HepG2 (cell line): ENCODE results near the gene SRRM3. TPM values are rescaled to one million over a fixed set of nuclear protein-coding genes. Genes with fewer than 3 reads are reported as not detected.
A peak's percentile ranks its signal among the peaks of the same experiment; 100 is the strongest.

Experiments used
- ATF7-NPFF ChIP-seq: sonication (generic); formaldehyde crosslinking; IDR thresholded peaks from 2 replicates; pipeline ENCODE4 v1.8.1; 2023; ENCODE audit warnings: mild to moderate bottlenecking, low read depth, missing genetic modification reagents, moderate library complexity
- ELF1 ChIP-seq: sonication (generic); formaldehyde crosslinking; IDR thresholded peaks from 2 replicates; pipeline ENCODE4 v1.4.0; 2020; ENCODE audit warnings: missing genetic modification reagents
- EP300 ChIP-seq, 3 experiments: sonication (generic) in 1 of 3; formaldehyde crosslinking in 1 of 3; IDR thresholded peaks; 2 replicates each; pipeline versions ENCODE4 v1.5.1 to v1.6.1; 2011 to 2020; ENCODE audit warnings: low read depth in 2 of 3, low read length in 2 of 3, borderline replicate concordance in 1 of 3, improper control_type of control experiment in 1 of 3, mild to moderate bottlenecking in 1 of 3, missing genetic modification reagents in 1 of 3, moderate library complexity in 1 of 3
- HIVEP1 ChIP-seq: sonication (generic); formaldehyde crosslinking; IDR thresholded peaks from 2 replicates; pipeline ENCODE4 v1.4.0; 2020; ENCODE audit warnings: mild to moderate bottlenecking, missing genetic modification reagents
- IKZF5 ChIP-seq: IDR thresholded peaks from 2 replicates; pipeline ENCODE4 v1.6.1; 2018; ENCODE audit warnings: missing genetic modification reagents, mild to moderate bottlenecking, missing compliant biosample characterization
- MYPOP ChIP-seq: sonication (generic); formaldehyde crosslinking; IDR thresholded peaks from 2 replicates; pipeline ENCODE4 v1.8.1; 2023; ENCODE audit warnings: mild to moderate bottlenecking, moderate library complexity, missing genetic modification reagents
- NFE2 ChIP-seq: sonication (generic); formaldehyde crosslinking; IDR thresholded peaks from 2 replicates; pipeline ENCODE4 v1.4.0; 2020; ENCODE audit warnings: missing genetic modification reagents
- NONO ChIP-seq, 2 experiments: fragments of 450-650 bp in 1 of 2; sonication (generic) in 1 of 2; formaldehyde crosslinking in 1 of 2; IDR thresholded peaks in 1 of 2; conservative IDR thresholded peaks in 1 of 2; 2 replicates each; pipeline versions ENCODE4 v1.6.1 to v1.8.0; 2017 to 2022; ENCODE audit warnings: mild to moderate bottlenecking in 1 of 2, missing genetic modification reagents in 1 of 2, moderate library complexity in 1 of 2
- ZNF484 ChIP-seq: sonication (generic); formaldehyde crosslinking; IDR thresholded peaks from 2 replicates; pipeline ENCODE4 v1.5.1; 2020; ENCODE audit warnings: mild to moderate bottlenecking, low read depth, missing genetic modification reagents, borderline replicate concordance
- ZNF609 ChIP-seq: sonication (generic); formaldehyde crosslinking; IDR thresholded peaks from 2 replicates; pipeline ENCODE4 v1.4.0; 2020; ENCODE audit warnings: mild to moderate bottlenecking, missing genetic modification reagents, borderline replicate concordance
- polyA plus RNA-seq, 8 experiments: library from polyadenylated mRNA; depleted of rRNA in 3 of 8; stranded (reverse) in 7 of 8; unstranded in 1 of 8; fragments of >200 nt; fragmentation: Illumina TruSeq in 4 of 8; extraction: Trizol in 4 of 8; gene quantifications; 2 replicates each; pipeline versions ENCODE4 v1.2.1 to v1.2.3, GENCODE V29; 2011 to 2016; ENCODE audit warnings: low read depth in 4 of 8, missing spikeins in 1 of 8, mixed read lengths in 1 of 8; ENCODE audit not compliant: insufficient read depth in 1 of 8
- total RNA-seq, 5 experiments: library from RNA; depleted of rRNA; stranded (reverse); fragments of >200 nt; fragmentation: Illumina TruSeq; extraction: Trizol; gene quantifications; 2 replicates each; pipeline ENCODE4 v1.2.3, GENCODE V29; 2016; ENCODE audit warnings: low read depth in 1 of 5
- TF ChIP-seq, protein P1 (sequence below): sonication (generic); formaldehyde crosslinking; IDR thresholded peaks from 2 replicates; pipeline ENCODE4 v1.4.0; 2020; ENCODE audit warnings: low read depth, mild to moderate bottlenecking, missing genetic modification reagents
- TF ChIP-seq, protein P2 (sequence below): sonication (generic); formaldehyde crosslinking; IDR thresholded peaks from 2 replicates; pipeline ENCODE4 v1.8.1; 2023; ENCODE audit warnings: mild to moderate bottlenecking, missing genetic modification reagents

The SRRM3 gene
- total and polyA plus RNA-seq, 2 of the 13 experiments (the other 11 are each of a cell fraction or from before 2014, with no cell fraction given): 0.13 to 0.54 TPM

DNA sequence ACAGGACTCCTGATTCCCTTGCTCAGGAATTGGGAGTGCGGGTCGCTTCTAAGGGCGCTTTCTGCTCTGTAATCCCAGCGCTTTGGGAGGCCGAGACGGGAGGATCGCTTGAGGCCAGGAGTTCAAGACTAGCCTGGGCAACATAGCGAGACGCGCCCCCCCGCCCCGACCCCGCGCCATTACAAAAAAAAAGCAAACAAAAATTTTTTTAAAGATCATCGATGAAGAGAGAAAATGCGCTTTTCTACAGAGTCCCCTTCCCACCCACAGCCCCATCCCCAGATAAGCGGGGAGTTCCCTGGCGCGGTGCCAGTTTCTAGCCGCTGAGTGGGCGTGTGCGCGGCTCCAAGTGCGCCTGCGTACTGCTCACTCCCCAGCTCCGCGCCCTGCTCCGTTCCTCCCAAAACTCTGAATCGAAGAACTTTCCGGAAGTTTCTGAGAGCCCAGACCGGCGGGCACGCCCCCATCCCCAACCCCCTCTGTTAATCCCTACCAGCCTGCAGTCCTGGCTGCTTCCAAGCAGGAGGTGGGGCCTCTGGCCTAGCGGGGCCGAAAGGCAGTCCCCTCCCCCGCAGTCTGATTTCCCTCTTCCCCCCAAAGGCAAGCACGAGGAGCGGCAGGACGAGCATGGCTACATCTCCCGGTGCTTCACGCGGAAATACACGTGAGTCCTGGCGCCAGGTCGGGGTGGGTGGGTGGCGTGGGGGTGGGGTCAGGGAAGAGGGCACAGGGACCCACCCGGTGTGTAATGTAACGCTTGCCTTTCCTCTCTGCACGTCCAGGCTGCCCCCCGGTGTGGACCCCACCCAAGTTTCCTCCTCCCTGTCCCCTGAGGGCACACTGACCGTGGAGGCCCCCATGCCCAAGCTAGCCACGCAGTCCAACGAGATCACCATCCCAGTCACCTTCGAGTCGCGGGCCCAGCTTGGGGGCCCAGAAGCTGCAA is 101.8 kb downstream of the SRRM3 start (continued):
- TF ChIP-seq NONO (IDR thresholded peaks at IDR 0.05) (no peak), NONO (CRISPR knock-in tag; conservative IDR thresholded peaks at IDR 0.05) (peak; percentile 27; the same call in 1 of the 2 replicates), ELF1 (CRISPR knock-in tag) (peak; percentile 73), EP300 (IDR thresholded peaks at IDR 0.05; ENCODE audit: low read depth in 2 of 2, low read length in 2 of 2) (peak in 1 of 2 experiments; percentile 42; a peak in 1 of 4 replicates), EP300 (CRISPR knock-in tag; IDR thresholded peaks at IDR 0.05; ENCODE audit: borderline replicate concordance) (peak; percentile 46; the same call in 1 of the 2 replicates), ATF7-NPFF (CRISPR knock-in tag) (0 out of 2 replicates have a peak, but pooled peaks have one; percentile 6), ZNF609 (CRISPR knock-in tag) (0 out of 2 replicates have a peak, but pooled peaks have one; percentile 23), HIVEP1 (CRISPR knock-in tag) (no peak), NFE2 (CRISPR knock-in tag) (no peak), ZNF484 (CRISPR knock-in tag) (no peak), MYPOP (CRISPR knock-in tag) (no peak), IKZF5 (peak; percentile 27; the same call in 1 of the 2 replicates)
- TF ChIP-seq, protein P1, sequence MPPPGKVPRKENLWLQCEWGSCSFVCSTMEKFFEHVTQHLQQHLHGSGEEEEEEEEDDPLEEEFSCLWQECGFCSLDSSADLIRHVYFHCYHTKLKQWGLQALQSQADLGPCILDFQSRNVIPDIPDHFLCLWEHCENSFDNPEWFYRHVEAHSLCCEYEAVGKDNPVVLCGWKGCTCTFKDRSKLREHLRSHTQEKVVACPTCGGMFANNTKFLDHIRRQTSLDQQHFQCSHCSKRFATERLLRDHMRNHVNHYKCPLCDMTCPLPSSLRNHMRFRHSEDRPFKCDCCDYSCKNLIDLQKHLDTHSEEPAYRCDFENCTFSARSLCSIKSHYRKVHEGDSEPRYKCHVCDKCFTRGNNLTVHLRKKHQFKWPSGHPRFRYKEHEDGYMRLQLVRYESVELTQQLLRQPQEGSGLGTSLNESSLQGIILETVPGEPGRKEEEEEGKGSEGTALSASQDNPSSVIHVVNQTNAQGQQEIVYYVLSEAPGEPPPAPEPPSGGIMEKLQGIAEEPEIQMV (CRISPR knock-in tag): 0 out of 2 replicates have a peak, but pooled peaks have one; percentile 26
- TF ChIP-seq, protein P2, sequence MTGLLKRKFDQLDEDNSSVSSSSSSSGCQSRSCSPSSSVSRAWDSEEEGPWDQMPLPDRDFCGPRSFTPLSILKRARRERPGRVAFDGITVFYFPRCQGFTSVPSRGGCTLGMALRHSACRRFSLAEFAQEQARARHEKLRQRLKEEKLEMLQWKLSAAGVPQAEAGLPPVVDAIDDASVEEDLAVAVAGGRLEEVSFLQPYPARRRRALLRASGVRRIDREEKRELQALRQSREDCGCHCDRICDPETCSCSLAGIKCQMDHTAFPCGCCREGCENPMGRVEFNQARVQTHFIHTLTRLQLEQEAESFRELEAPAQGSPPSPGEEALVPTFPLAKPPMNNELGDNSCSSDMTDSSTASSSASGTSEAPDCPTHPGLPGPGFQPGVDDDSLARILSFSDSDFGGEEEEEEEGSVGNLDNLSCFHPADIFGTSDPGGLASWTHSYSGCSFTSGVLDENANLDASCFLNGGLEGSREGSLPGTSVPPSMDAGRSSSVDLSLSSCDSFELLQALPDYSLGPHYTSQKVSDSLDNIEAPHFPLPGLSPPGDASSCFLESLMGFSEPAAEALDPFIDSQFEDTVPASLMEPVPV: no peak
